Astrocyte (in vitro differentiated cells and primary cell): ENCODE measurements around the gene MYBPHL. TPM values are rescaled to one million over a fixed set of nuclear protein-coding genes. Genes with fewer than 3 reads are reported as not detected.
"Not testable (repeated sequence)": the region's sequence is repeated elsewhere in the genome, so short reads cannot be mapped to it uniquely, and the experiment has no call there.

ENCODE experiments used
- DNase-seq: peaks from one replicate; pipeline ENCODE4 v3.0.0-alpha.2; 2010; ENCODE audit warnings: low read depth
- FAIRE-seq: peaks from 2 replicates; lab custom pipeline; 2011; peaks lifted over from hg19 to GRCh38; lab: Jason Lieb, UNC
- H2AFZ ChIP-seq: 2 replicates; pipeline ENCODE4 v1.6.0; 2012; ENCODE audit warnings: low read depth, low read length, inconsistent platforms
- H3K27ac ChIP-seq: 2 replicates; pipeline ENCODE4 v1.5.1; 2011; ENCODE audit warnings: low read depth, low read length, inconsistent platforms
- H3K27me3 ChIP-seq: 2 replicates; pipeline ENCODE4 v1.6.0; 2011; ENCODE audit warnings: low read length, inconsistent platforms; ENCODE audit not compliant: insufficient read depth
- H3K36me3 ChIP-seq: 2 replicates; pipeline ENCODE4 v1.5.1; 2011; ENCODE audit warnings: low read length, inconsistent platforms; ENCODE audit not compliant: insufficient read depth
- H3K4me1 ChIP-seq: 2 replicates; pipeline ENCODE4 v1.5.1; 2011; ENCODE audit warnings: low read length, inconsistent platforms; ENCODE audit not compliant: insufficient read depth
- H3K4me2 ChIP-seq: 2 replicates; pipeline ENCODE4 v1.6.0; 2012; ENCODE audit warnings: low read length, inconsistent platforms
- H3K4me3 ChIP-seq: 2 replicates; pipeline ENCODE4 v1.5.1; 2011; ENCODE audit warnings: low read depth, mild to moderate bottlenecking, low read length, inconsistent platforms; ENCODE audit not compliant: insufficient read depth
- H3K79me2 ChIP-seq: 2 replicates; pipeline ENCODE4 v1.6.0; 2012; ENCODE audit warnings: mild to moderate bottlenecking, low read length, inconsistent platforms; ENCODE audit not compliant: insufficient read depth
- H3K9ac ChIP-seq: 2 replicates; pipeline ENCODE4 v1.6.0; 2012; ENCODE audit warnings: mild to moderate bottlenecking, low read length, inconsistent platforms
- H3K9me3 ChIP-seq: 2 replicates; pipeline ENCODE4 v1.5.1; 2012; ENCODE audit warnings: low read depth, mild to moderate bottlenecking, low read length, inconsistent platforms; ENCODE audit not compliant: insufficient read depth
- H4K20me1 ChIP-seq: 2 replicates; pipeline ENCODE4 v1.6.0; 2012; ENCODE audit warnings: low read length, inconsistent platforms; ENCODE audit not compliant: insufficient read depth
- H3K27ac Mint-ChIP-seq: one replicate; pipeline ENCODE4 v1.8.0; 2021; ENCODE audit warnings: mild to moderate bottlenecking, mixed read lengths; ENCODE audit not compliant: unreplicated experiment
- H3K27me3 Mint-ChIP-seq: one replicate; pipeline ENCODE4 v1.8.0; 2021; ENCODE audit warnings: low read depth, mixed read lengths; ENCODE audit not compliant: unreplicated experiment
- H3K36me3 Mint-ChIP-seq: one replicate; pipeline ENCODE4 v1.8.0; 2021; ENCODE audit warnings: low read depth, mixed read lengths; ENCODE audit not compliant: unreplicated experiment
- H3K4me1 Mint-ChIP-seq: one replicate; pipeline ENCODE4 v1.8.0; 2021; ENCODE audit warnings: low read depth, mixed read lengths; ENCODE audit not compliant: unreplicated experiment
- H3K4me3 Mint-ChIP-seq: one replicate; pipeline ENCODE4 v1.8.0; 2021; ENCODE audit warnings: mild to moderate bottlenecking, moderate library complexity, mixed read lengths; ENCODE audit not compliant: unreplicated experiment
- H3K9me3 Mint-ChIP-seq: one replicate; pipeline ENCODE4 v1.8.0; 2021; ENCODE audit warnings: mild to moderate bottlenecking, mixed read lengths; ENCODE audit not compliant: unreplicated experiment
- EZH2 ChIP-seq: IDR thresholded peaks from 2 replicates; pipeline ENCODE4 v1.6.1; 2012; ENCODE audit warnings: mild to moderate bottlenecking, low read length, inconsistent platforms; ENCODE audit not compliant: insufficient read depth
- total RNA-seq: library from RNA; stranded (reverse); gene quantifications from 2 replicates; pipeline ENCODE4 v1.2.1, GENCODE V29; 2021
- TF ChIP-seq, protein P1 (sequence below): IDR thresholded peaks from 2 replicates; pipeline ENCODE4 v1.5.1; 2011; ENCODE audit warnings: low read depth, mild to moderate bottlenecking, inconsistent platforms, low read length, moderate library complexity; ENCODE audit not compliant: insufficient read depth

Gene MYBPHL
- total RNA-seq, 1 donor from 2014 or later, result not detected

- Histone ChIP-seq H3K4me1 (no peaks in the 10 kb centered on the region), H3K27ac (no peak overlapping the region), H3K4me2 (no peak overlapping the region), H3K36me3 (no peaks in the 10 kb centered on the region), H4K20me1 (no peaks in the 10 kb centered on the region), H3K9ac (no peak overlapping the region), H2AFZ (peak overlapping the region; percentile 14), H3K27me3 (no peaks in the 10 kb centered on the region), H3K9me3 (no peaks in the 10 kb centered on the region), H3K79me2 (no peaks in the 10 kb centered on the region), H3K4me3 (no peak overlapping the region)
- no peak for DNase-seq
- no peak for TF ChIP-seq EZH2
- TF ChIP-seq, protein P1, sequence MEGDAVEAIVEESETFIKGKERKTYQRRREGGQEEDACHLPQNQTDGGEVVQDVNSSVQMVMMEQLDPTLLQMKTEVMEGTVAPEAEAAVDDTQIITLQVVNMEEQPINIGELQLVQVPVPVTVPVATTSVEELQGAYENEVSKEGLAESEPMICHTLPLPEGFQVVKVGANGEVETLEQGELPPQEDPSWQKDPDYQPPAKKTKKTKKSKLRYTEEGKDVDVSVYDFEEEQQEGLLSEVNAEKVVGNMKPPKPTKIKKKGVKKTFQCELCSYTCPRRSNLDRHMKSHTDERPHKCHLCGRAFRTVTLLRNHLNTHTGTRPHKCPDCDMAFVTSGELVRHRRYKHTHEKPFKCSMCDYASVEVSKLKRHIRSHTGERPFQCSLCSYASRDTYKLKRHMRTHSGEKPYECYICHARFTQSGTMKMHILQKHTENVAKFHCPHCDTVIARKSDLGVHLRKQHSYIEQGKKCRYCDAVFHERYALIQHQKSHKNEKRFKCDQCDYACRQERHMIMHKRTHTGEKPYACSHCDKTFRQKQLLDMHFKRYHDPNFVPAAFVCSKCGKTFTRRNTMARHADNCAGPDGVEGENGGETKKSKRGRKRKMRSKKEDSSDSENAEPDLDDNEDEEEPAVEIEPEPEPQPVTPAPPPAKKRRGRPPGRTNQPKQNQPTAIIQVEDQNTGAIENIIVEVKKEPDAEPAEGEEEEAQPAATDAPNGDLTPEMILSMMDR, result no peak
- FAIRE-seq, result no peak
- H3K27me3 Mint-ChIP-seq, result peaks cover 2% of the 10 kb centered on the region
- H3K4me3 Mint-ChIP-seq, result no peak overlapping the region
- H3K36me3 Mint-ChIP-seq, result no peaks in the 10 kb centered on the region
- no peak overlapping the region for H3K27ac Mint-ChIP-seq
- H3K9me3 Mint-ChIP-seq, result peaks cover 2% of the 10 kb centered on the region
- peaks cover 11% of the 10 kb centered on the region for H3K4me1 Mint-ChIP-seq
Measured at GRCh38 chr1:109292364-109292763, 14.4 kb downstream of the MYBPHL start.

GRCh38 chr1:109290998-109291397 lies 15.8 kb downstream of the MYBPHL start:
- H3K4me3 Mint-ChIP-seq, result peak overlapping the region; percentile 54

DNA sequence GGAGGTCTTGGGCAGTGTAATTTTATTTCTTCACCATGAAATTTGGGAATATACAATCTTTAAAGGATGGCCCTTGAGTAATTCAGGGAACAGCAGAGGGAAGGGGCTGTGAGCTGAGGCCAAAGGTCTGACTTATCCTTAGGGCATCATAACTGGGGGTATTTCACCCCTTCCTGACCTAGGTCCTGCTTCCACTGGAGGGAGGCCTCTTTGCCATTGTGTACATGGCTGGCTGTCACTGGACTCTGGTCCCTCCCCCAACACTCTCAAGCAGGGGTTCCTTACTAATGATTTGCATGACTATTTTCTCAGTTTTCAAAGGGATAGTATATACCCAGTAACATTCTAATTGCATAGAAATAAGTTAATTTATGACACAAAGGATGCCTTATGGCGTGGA lies 16.7 kb downstream of the MYBPHL start:
- Mint-ChIP-seq H3K4me3 (no peak overlapping the region), H3K36me3 (no peaks in the 10 kb centered on the region), H3K27ac (no peak overlapping the region), H3K9me3 (peaks cover 2% of the 10 kb centered on the region), H3K4me1 (peaks cover 4% of the 10 kb centered on the region), H3K27me3 (peaks cover 2% of the 10 kb centered on the region)
- Histone ChIP-seq H3K4me1 (no peaks in the 10 kb centered on the region), H4K20me1 (no peaks in the 10 kb centered on the region), H3K27ac (no peak overlapping the region), H3K4me2 (no peak overlapping the region), H3K4me3 (no peak overlapping the region), H3K79me2 (no peaks in the 10 kb centered on the region), H2AFZ (no peak overlapping the region), H3K36me3 (no peaks in the 10 kb centered on the region), H3K9ac (no peak overlapping the region), H3K9me3 (no peaks in the 10 kb centered on the region), H3K27me3 (no peaks in the 10 kb centered on the region)
- no peak for DNase-seq
- TF ChIP-seq, protein P1, result no peak
- TF ChIP-seq EZH2, result no peak
- no peak for FAIRE-seq

More at GRCh38 chr1:109290998-109291397, 15.8 kb downstream of the MYBPHL start:
- FAIRE-seq (no peak), DNase-seq (no peak)
- H3K36me3 Mint-ChIP-seq, result no peaks in the 10 kb centered on the region
- H3K4me2 ChIP-seq, result no peak overlapping the region
- H3K9ac ChIP-seq, result no peak overlapping the region
- peaks cover 2% of the 10 kb centered on the region for H3K27me3 Mint-ChIP-seq
- no peaks in the 10 kb centered on the region for H3K36me3 ChIP-seq
- no peaks in the 10 kb centered on the region for H3K4me1 ChIP-seq
- no peaks in the 10 kb centered on the region for H3K27me3 ChIP-seq
- TF ChIP-seq, protein P1, result no peak
- no peak for TF ChIP-seq EZH2
- H2AFZ ChIP-seq, result no peak overlapping the region
- peaks cover 2% of the 10 kb centered on the region for H3K9me3 Mint-ChIP-seq
- peaks cover 10% of the 10 kb centered on the region for H3K4me1 Mint-ChIP-seq
- no peaks in the 10 kb centered on the region for H3K9me3 ChIP-seq
- H3K27ac ChIP-seq, result no peak overlapping the region
- H4K20me1 ChIP-seq, result no peaks in the 10 kb centered on the region
- no peak overlapping the region for H3K27ac Mint-ChIP-seq
- H3K79me2 ChIP-seq, result no peaks in the 10 kb centered on the region
- H3K4me3 ChIP-seq, result no peak overlapping the region

DNA sequence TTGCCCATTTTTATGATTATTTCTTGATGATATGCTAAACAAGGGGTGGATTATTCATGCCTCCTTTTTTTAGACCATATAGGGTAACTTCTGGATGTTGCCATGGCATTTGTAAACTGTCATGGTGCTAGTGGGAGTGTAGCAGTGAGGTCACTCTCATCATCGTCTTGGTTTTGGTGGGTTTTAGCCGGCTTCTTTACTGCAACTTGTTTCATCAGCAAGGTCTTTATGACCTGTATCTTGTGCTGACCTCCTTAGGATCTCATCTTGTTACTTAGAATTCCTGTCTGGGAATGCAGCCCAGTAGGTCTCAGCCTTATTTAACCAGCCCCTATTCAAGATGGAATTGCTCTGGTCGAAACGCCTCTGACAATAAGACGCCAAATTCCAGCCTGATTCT lies 20.0 kb downstream of the MYBPHL start:
- not testable (repeated sequence) for H3K4me3 ChIP-seq, DNase-seq, H3K27ac Mint-ChIP-seq, FAIRE-seq, H3K4me2 ChIP-seq, H3K9me3 ChIP-seq, H3K9ac ChIP-seq, H2AFZ ChIP-seq, H4K20me1 ChIP-seq, H3K4me3 Mint-ChIP-seq, H3K27me3 Mint-ChIP-seq, H3K27ac ChIP-seq, H3K27me3 ChIP-seq, H3K4me1 Mint-ChIP-seq, H3K9me3 Mint-ChIP-seq, H3K36me3 ChIP-seq, H3K36me3 Mint-ChIP-seq
- H3K4me1 ChIP-seq, result peaks cover 21% of the 10 kb centered on the region
- peaks cover 12% of the 10 kb centered on the region for H3K79me2 ChIP-seq
